Transverse colon (tissue), 4 donors: ENCODE measurements around the gene DUSP14.

Source experiments
- CTCF ChIP-seq, 5 experiments: fragments of 200-600 bp in 3 of 5; fragments of 450-650 bp in 2 of 5; sonication (generic) in 3 of 5; IDR thresholded peaks; 1 replicate in 2 of 5; 2 replicates in 3 of 5; pipeline ENCODE4 v1.5.1; 2016 to 2017; ENCODE audit warnings: antibody characterized with exemption in 5 of 5, inconsistent platforms in 3 of 5, mild to moderate bottlenecking in 2 of 5, moderate library complexity in 1 of 5
- POLR2A ChIP-seq: fragments of 450-650 bp; IDR thresholded peaks from one replicate; pipeline ENCODE4 v1.6.1; 2016; ENCODE audit warnings: antibody characterized with exemption, mild to moderate bottlenecking, moderate library complexity
- POLR2AphosphoS5 ChIP-seq, 3 donors: sonication (generic); formaldehyde crosslinking; IDR thresholded peaks; one replicate each; pipeline ENCODE4 v1.6.1; 2016; ENCODE audit warnings: antibody characterized with exemption in 3 of 3

- TF ChIP-seq CTCF (IDR thresholded peaks at IDR 0.05) (no peak), POLR2A (no peak), POLR2AphosphoS5 (IDR thresholded peaks at IDR 0.05) (no peak)
These were observed 46.2 kb downstream of the DUSP14 start for GRCh38 chr17:37535906-37536305.
